DMS114 treated with DMSO at 0.1 percent for 48 hours (cell line): ENCODE results near the gene GLT8D2.

ENCODE experiments used
- DNase-seq: peaks from one replicate; lab custom pipeline; 2025; ENCODE audit not compliant: unreplicated experiment; lab: John Stamatoyannopoulos, UW

The GLT8D2 gene, protein sequence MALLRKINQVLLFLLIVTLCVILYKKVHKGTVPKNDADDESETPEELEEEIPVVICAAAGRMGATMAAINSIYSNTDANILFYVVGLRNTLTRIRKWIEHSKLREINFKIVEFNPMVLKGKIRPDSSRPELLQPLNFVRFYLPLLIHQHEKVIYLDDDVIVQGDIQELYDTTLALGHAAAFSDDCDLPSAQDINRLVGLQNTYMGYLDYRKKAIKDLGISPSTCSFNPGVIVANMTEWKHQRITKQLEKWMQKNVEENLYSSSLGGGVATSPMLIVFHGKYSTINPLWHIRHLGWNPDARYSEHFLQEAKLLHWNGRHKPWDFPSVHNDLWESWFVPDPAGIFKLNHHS

GRCh38 chr12:104049903-104050356 lies at the start of gene GLT8D2:
Gene GLT8D2, minus strand, starts transcription at chr12:104050187. Its CDS starts 30,539 bp downstream, at chr12:104019648.
- no peak for DNase-seq

- DNase-seq = no peak
These were observed 48.0 kb upstream of the GLT8D2 start for GRCh38 chr12:104097954-104098353.

DNA sequence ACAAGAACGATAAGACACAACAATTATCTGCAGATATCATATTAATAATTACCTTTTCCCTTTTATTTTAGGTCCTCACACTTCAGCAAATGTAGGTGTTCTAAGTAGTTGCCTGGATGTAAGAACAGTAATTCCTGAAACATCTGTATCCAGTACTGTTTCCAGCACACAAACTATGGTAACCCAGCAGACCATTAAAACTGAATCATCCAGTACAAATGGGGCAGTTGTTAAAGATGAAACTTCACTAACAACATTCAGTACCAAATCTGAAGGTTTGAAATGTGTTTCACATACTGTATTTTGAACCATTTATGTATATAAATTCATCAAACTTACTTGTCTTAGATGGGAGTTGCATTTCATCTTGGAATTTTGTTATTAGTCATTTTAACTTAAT lies 45.3 kb upstream of the GLT8D2 start:
- DNase-seq = no peak

DNA sequence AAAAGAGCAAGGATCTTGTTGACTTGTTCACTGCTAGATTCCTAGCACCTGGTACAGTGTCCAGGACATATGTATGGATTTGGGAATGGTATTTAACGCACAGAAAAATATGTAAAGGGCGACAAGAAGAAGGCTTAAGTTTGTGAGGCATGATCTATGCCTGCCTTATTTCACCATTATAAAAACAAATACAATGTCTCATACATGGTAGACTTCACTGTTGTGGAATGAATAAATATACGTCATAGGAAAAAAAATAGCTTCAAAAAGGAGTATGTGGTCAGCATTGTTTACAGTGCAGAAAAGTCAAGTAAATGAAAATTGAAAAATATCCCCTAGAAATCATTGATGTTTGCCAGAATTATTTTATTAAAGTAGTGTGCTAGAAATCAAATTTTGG lies 44.3 kb upstream of the GLT8D2 start:
- DNase-seq = no peak

- no peak for DNase-seq
These were observed 41.1 kb upstream of the GLT8D2 start for GRCh38 chr12:104091136-104091535.

- no peak for DNase-seq
These were observed 40.7 kb upstream of the GLT8D2 start for GRCh38 chr12:104090685-104091084.

GRCh38 chr12:104083769-104084475 lies 33.9 kb upstream of the GLT8D2 start:
- no peak for DNase-seq

DNA sequence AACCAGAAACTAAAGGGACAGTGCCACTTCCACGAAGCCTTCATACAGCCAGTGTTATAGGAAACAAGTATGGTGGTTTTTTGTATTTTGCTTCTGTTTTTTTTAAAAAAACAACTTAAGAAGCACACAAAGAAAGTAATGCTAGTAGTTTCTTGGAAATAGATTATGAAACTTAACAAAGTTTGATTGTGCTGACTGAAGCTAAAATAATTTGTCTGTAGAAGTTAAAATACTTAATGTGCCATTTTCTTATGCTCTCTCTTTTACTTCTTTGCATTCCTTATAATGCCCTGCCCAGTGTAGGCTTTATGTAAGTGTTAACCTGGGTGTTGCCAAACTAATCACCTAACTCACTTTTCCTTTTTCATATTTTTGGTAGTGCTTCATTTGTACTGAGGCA lies 30.8 kb upstream of the GLT8D2 start:
- DNase-seq = no peak

DNA sequence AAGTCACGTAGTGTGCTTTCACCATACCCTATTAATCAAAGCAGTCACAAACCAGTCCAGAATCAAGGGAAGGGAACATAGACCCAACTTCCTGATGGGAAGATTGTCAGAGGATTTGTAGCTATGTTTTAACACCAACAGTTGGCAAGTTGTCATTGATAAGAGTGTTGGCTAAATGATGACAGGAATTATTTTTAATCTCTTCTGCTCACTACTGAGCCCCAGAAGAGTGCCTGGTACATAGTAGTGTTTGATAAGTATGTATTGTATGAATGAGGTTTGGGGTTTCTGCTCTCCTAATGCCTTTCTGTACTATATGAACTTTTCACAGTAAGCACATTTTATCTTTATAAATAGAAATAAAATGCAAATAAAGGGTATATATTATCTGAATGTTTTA lies 29.0 kb upstream of the GLT8D2 start:
- no peak for DNase-seq

DNA sequence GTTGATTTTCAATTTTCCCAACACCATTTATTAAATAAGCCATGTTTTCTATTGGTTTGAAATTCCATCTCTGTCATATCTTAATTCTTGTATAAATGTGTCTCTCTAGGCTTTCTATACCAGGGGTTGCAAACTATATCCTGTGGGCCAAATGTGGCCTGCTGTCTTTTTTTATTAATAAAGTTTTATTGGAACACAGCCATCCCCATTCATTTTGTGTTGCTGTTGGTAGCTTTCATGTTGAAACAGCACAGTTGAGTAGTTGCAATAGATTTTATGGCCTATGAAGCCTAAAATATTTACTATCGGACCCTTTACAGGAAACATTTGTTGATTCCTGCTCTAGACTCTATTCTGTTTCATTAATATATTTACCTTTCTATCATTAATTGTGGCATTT lies 23.7 kb upstream of the GLT8D2 start:
- no peak for DNase-seq

GRCh38 chr12:104072099-104072498 lies 22.1 kb upstream of the GLT8D2 start:
- no peak for DNase-seq

DNA sequence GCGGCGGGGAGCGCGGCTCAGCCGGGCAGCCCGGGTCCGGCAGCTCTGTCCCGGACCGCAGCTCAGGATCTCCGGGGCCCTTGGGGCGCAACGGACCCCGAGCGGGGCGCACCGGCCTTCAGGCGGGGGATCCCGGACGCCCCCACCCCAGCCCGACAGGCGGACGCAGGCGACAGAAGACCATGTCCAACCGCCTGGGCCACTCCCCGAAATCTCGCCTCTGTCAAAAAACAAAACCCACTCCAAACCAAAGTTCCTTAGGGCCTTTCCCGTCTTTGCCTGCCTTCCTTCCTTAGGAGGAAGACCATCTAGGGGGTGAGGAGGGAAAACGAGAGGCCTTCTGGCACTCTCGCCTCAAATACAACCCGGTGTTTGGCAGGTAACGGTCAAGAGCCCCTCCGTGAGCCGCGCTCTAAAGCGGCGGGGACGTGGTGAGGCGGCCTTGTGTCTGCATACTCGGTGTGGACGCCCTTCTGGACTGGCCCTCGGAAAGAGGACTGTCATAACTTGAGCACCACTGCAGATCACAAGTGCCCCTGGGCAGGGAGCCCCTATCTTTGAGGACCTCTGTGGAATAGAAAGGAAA lies 14.9 kb upstream of the GLT8D2 start:
- DNase-seq = no peak

DNA sequence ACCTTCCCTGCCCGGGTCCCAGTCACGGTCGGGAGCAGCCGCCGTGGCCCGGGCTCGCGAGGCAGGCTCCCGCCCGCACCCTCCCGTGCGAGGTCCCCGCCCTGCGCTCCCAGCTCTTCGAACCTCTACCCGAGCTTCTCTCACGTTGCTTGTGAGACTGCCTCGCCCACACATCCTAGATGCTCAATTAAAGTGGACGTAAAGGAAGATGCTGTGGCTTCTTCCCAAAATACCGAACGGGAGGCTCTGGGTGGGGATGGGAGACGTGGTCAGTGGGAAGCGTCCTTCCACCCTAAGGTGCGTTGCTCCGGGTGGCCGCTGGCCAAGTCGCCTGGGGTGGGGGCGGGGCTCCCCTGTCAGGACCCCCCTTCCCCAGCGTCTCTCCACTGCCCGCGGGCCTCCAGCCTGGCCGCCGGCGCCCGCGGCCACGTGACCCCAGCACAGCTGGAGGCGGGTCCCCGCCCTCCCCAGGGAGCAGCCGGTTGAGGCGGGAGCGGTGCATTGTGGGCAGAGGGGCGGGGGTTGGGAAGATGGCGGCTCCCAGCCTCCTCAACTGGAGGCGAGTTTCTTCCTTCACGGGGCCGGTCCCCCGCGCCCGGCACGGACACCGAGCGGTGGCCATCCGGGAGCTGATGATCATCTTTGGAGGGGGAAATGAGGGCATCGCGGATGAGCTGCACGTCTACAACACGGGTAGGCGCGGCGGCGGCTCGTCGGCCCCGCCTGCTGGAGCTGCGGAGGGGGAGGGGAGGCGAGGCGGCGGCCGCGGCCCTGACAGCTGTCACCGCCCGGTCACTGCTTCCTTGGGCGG lies 14.2 kb upstream of the GLT8D2 start, which contains the start of gene HCFC2:
TSS of gene HCFC2 (plus strand) at position 501 of the 811 bp plus-strand sequence. CDS start at position 531, 30 bp downstream.
- DNase-seq = peak; percentile 71

DNA sequence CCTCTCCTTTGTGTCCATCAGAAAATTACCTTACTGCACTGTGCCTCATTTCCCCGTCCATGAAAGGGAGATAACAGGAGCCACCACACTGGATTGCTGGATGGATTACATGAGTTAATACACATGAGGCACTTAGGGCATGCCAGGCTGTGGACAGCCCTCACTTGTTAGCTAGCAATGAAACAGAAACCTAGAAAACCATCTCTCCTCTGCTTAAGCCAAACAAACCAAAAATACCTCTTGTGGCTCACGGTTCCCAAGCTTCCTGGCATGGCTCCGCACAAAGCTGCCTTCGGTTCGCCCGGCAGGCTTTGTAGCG lies 13.7 kb upstream of the GLT8D2 start:
- DNase-seq = no peak

DNA sequence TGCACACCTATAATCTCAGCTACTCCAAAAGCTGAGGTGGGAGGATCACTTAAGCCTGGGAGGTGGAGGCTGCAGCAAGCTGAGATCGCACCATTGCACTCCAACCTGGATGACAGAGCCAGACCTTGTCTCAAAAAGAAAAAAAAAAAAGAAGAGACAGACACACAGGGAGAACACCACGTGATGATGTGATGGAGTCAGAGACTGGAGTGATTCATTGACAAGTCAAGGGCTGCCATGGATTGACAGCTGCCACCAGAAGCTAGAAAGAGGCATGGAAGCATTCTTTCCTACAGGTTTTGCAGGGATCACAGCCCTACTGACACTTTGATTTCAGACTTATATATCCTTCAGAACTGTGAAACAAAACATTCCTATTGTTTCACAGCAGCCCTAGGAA lies 10.8 kb upstream of the GLT8D2 start:
- no peak for DNase-seq

GRCh38 chr12:104059963-104060362 lies 10.0 kb upstream of the GLT8D2 start:
- DNase-seq = no peak

DNA sequence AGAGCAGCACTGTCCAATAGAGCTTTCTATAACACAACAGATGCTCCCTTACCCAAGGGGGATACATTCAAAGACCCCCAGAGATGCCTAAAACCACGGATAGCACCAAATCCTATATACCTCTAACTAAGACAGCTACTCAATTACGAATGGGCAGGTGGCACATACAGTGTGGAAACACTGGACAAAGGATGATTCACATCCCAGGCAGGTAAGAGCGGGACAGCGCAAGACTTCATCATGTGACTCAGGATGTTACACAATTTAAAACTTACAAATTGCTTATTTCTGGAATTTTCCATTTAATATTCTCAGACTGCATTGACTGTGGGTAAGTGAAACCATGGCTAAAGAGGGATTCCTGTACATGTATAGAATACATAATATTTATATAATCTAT lies 8.8 kb upstream of the GLT8D2 start:
- no peak for DNase-seq

- DNase-seq = peak; percentile 45
These were observed 7.8 kb upstream of the GLT8D2 start for GRCh38 chr12:104057771-104058197.

- DNase-seq = no peak
These were observed 6.5 kb upstream of the GLT8D2 start for GRCh38 chr12:104056419-104056972.

GRCh38 chr12:104055686-104056388 lies 5.8 kb upstream of the GLT8D2 start:
- DNase-seq = no peak
